Measurements from ENCODE around the gene NEK11.

Gene NEK11

GRCh38 chr3:131004603-131005002, 22.1 kb upstream of the NEK11 start:
- Histone ChIP-seq H3K4me2 (ENCODE audit: low read length) (no peak overlapping the region), H3K4me1 (ENCODE audit: control insufficient read depth in 1 of 2, insufficient read depth in 2 of 2, low read length in 2 of 2) (no peaks in the 10 kb centered on the region), H3K9ac (ENCODE audit: low read length) (no peak overlapping the region), H2BK5ac (ENCODE audit: low read depth, low read length, poor library complexity) (no peak overlapping the region), H2BK12ac (ENCODE audit: low read length) (no peak overlapping the region), H3K27me3 (ENCODE audit: insufficient read depth, low read length) (no peaks in the 10 kb centered on the region), H3K27ac (ENCODE audit: low read depth, low read length) (no peak overlapping the region), H2AK5ac (ENCODE audit: low read length) (no peak overlapping the region), H3K23ac (ENCODE audit: low read length) (no peak overlapping the region), H4K8ac (ENCODE audit: low read depth, low read length) (no peak overlapping the region), H3K79me2 (ENCODE audit: control insufficient read depth, insufficient read depth, low read length, poor library complexity) (no peaks in the 10 kb centered on the region), H3K4me3 (ENCODE audit: low read depth, low read length) (no peak overlapping the region), H3K9me3 (ENCODE audit: insufficient read depth, low read depth, low read length) (no peaks in the 10 kb centered on the region), H3K79me1 (ENCODE audit: low read length) (no peaks in the 10 kb centered on the region), H4K91ac (ENCODE audit: low read depth, low read length) (no peak overlapping the region), H3K14ac (ENCODE audit: low read length) (no peak overlapping the region), H3K36me3 (ENCODE audit: control insufficient read depth in 1 of 2, insufficient read depth in 2 of 2, low read length in 2 of 2) (peaks cover 5 to 13% of the 10 kb centered on the region in 2 experiments), H3K18ac (ENCODE audit: low read length) (no peak overlapping the region), H4K12ac (ENCODE audit: low read depth, low read length) (no peak overlapping the region), H2BK120ac (ENCODE audit: insufficient read depth, low read length, poor library complexity) (no peak overlapping the region), H2AFZ (ENCODE audit: insufficient read depth, low read length, poor library complexity) (no peak overlapping the region), H3K4ac (ENCODE audit: low read depth, low read length) (no peak overlapping the region)
- no peak for DNase-seq
- no CpG with 5 or more reads among the region's 1 CpG for WGBS (ENCODE audit: extremely low coverage, insufficient coverage, insufficient read length)

- Histone ChIP-seq H2AK5ac (ENCODE audit: low read length) (no peak overlapping the region), H3K4me3 (ENCODE audit: low read depth, low read length) (no peak overlapping the region), H3K18ac (ENCODE audit: low read length) (no peak overlapping the region), H3K4me1 (ENCODE audit: control insufficient read depth in 1 of 2, insufficient read depth in 2 of 2, low read length in 2 of 2) (no peaks in the 10 kb centered on the region), H4K8ac (ENCODE audit: low read depth, low read length) (no peak overlapping the region), H4K12ac (ENCODE audit: low read depth, low read length) (no peak overlapping the region), H3K27ac (ENCODE audit: low read depth, low read length) (no peak overlapping the region), H3K27me3 (ENCODE audit: insufficient read depth, low read length) (no peaks in the 10 kb centered on the region), H2BK120ac (ENCODE audit: insufficient read depth, low read length, poor library complexity) (no peak overlapping the region), H3K9ac (ENCODE audit: low read length) (no peak overlapping the region), H3K4me2 (ENCODE audit: low read length) (no peak overlapping the region), H3K23ac (ENCODE audit: low read length) (no peak overlapping the region), H3K79me1 (ENCODE audit: low read length) (no peaks in the 10 kb centered on the region), H3K9me3 (ENCODE audit: insufficient read depth, low read depth, low read length) (no peaks in the 10 kb centered on the region), H3K79me2 (ENCODE audit: control insufficient read depth, insufficient read depth, low read length, poor library complexity) (no peaks in the 10 kb centered on the region), H2BK5ac (ENCODE audit: low read depth, low read length, poor library complexity) (no peak overlapping the region), H3K4ac (ENCODE audit: low read depth, low read length) (no peak overlapping the region), H4K91ac (ENCODE audit: low read depth, low read length) (no peak overlapping the region), H2AFZ (ENCODE audit: insufficient read depth, low read length, poor library complexity) (no peak overlapping the region), H3K36me3 (ENCODE audit: control insufficient read depth in 1 of 2, insufficient read depth in 2 of 2, low read length in 2 of 2) (peaks cover 5 to 18% of the 10 kb centered on the region in 2 experiments), H2BK12ac (ENCODE audit: low read length) (no peak overlapping the region), H3K14ac (ENCODE audit: low read length) (no peak overlapping the region)
- no CpG with 5 or more reads among the region's 2 CpGs for WGBS (ENCODE audit: extremely low coverage, insufficient coverage, insufficient read length)
- DNase-seq: no peak
Measured at GRCh38 chr3:131007256-131007655, 19.4 kb upstream of the NEK11 start.

GRCh38 chr3:131007782-131008181, 18.9 kb upstream of the NEK11 start:
- H4K12ac ChIP-seq (ENCODE audit: low read depth, low read length): no peak overlapping the region
- H3K4me1 ChIP-seq (ENCODE audit: control insufficient read depth in 1 of 2, insufficient read depth in 2 of 2, low read length in 2 of 2): no peaks in the 10 kb centered on the region
- H2BK5ac ChIP-seq (ENCODE audit: low read depth, low read length, poor library complexity): no peak overlapping the region
- H4K8ac ChIP-seq (ENCODE audit: low read depth, low read length): no peak overlapping the region
- H3K27me3 ChIP-seq (ENCODE audit: insufficient read depth, low read length): no peaks in the 10 kb centered on the region
- WGBS (ENCODE audit: extremely low coverage, insufficient coverage, insufficient read length): no CpG with 5 or more reads among the region's 2 CpGs
- no peak overlapping the region for H3K9ac ChIP-seq (ENCODE audit: low read length)
- no peak overlapping the region for H2AK5ac ChIP-seq (ENCODE audit: low read length)
- H3K79me2 ChIP-seq (ENCODE audit: control insufficient read depth, insufficient read depth, low read length, poor library complexity): no peaks in the 10 kb centered on the region
- no peak for DNase-seq
- no peak overlapping the region for H3K18ac ChIP-seq (ENCODE audit: low read length)
- no peak overlapping the region for H2BK120ac ChIP-seq (ENCODE audit: insufficient read depth, low read length, poor library complexity)
- no peak overlapping the region for H2AFZ ChIP-seq (ENCODE audit: insufficient read depth, low read length, poor library complexity)
- no peak overlapping the region for H3K4me2 ChIP-seq (ENCODE audit: low read length)
- no peak overlapping the region for H2BK12ac ChIP-seq (ENCODE audit: low read length)
- no peak overlapping the region for H3K4me3 ChIP-seq (ENCODE audit: low read depth, low read length)
- no peak overlapping the region for H3K27ac ChIP-seq (ENCODE audit: low read depth, low read length)
- H3K23ac ChIP-seq (ENCODE audit: low read length): no peak overlapping the region
- H3K14ac ChIP-seq (ENCODE audit: low read length): no peak overlapping the region
- no peaks in the 10 kb centered on the region for H3K79me1 ChIP-seq (ENCODE audit: low read length)
- H3K9me3 ChIP-seq (ENCODE audit: insufficient read depth, low read depth, low read length): no peaks in the 10 kb centered on the region
- peaks cover 5 to 18% of the 10 kb centered on the region in 2 experiments for H3K36me3 ChIP-seq (ENCODE audit: control insufficient read depth in 1 of 2, insufficient read depth in 2 of 2, low read length in 2 of 2)
- no peak overlapping the region for H3K4ac ChIP-seq (ENCODE audit: low read depth, low read length)
- no peak overlapping the region for H4K91ac ChIP-seq (ENCODE audit: low read depth, low read length)

GRCh38 chr3:131008326-131008725, 18.4 kb upstream of the NEK11 start:
- Histone ChIP-seq H3K9ac (ENCODE audit: low read length) (no peak overlapping the region), H2BK12ac (ENCODE audit: low read length) (no peak overlapping the region), H3K4me1 (ENCODE audit: control insufficient read depth in 1 of 2, insufficient read depth in 2 of 2, low read length in 2 of 2) (no peaks in the 10 kb centered on the region), H3K79me2 (ENCODE audit: control insufficient read depth, insufficient read depth, low read length, poor library complexity) (no peaks in the 10 kb centered on the region), H3K4me2 (ENCODE audit: low read length) (no peak overlapping the region), H3K14ac (ENCODE audit: low read length) (no peak overlapping the region), H3K27me3 (ENCODE audit: insufficient read depth, low read length) (no peaks in the 10 kb centered on the region), H2BK5ac (ENCODE audit: low read depth, low read length, poor library complexity) (no peak overlapping the region), H3K27ac (ENCODE audit: low read depth, low read length) (no peak overlapping the region), H4K91ac (ENCODE audit: low read depth, low read length) (no peak overlapping the region), H3K23ac (ENCODE audit: low read length) (no peak overlapping the region), H4K8ac (ENCODE audit: low read depth, low read length) (no peak overlapping the region), H3K18ac (ENCODE audit: low read length) (no peak overlapping the region), H3K36me3 (ENCODE audit: control insufficient read depth in 1 of 2, insufficient read depth in 2 of 2, low read length in 2 of 2) (peaks cover 5 to 18% of the 10 kb centered on the region in 2 experiments), H2AFZ (ENCODE audit: insufficient read depth, low read length, poor library complexity) (no peak overlapping the region), H2BK120ac (ENCODE audit: insufficient read depth, low read length, poor library complexity) (no peak overlapping the region), H3K4ac (ENCODE audit: low read depth, low read length) (no peak overlapping the region), H2AK5ac (ENCODE audit: low read length) (no peak overlapping the region), H3K9me3 (ENCODE audit: insufficient read depth, low read depth, low read length) (no peaks in the 10 kb centered on the region), H4K12ac (ENCODE audit: low read depth, low read length) (no peak overlapping the region), H3K4me3 (ENCODE audit: low read depth, low read length) (no peak overlapping the region), H3K79me1 (ENCODE audit: low read length) (no peaks in the 10 kb centered on the region)
- no peak for DNase-seq
- no CpG with 5 or more reads among the region's 1 CpG for WGBS (ENCODE audit: extremely low coverage, insufficient coverage, insufficient read length)
